Sigmoid colon (tissue), 4 donors: ENCODE results near the gene DLG1.

ENCODE experiments used
- POLR2A ChIP-seq, 2 donors: fragments of 450-650 bp; IDR thresholded peaks; one replicate each; pipeline ENCODE4 v1.6.1; 2016; ENCODE audit warnings: antibody characterized with exemption in 2 of 2, mild to moderate bottlenecking in 2 of 2, moderate library complexity in 2 of 2
- POLR2AphosphoS5 ChIP-seq, 4 donors: sonication (generic); formaldehyde crosslinking; IDR thresholded peaks; one replicate each; pipeline ENCODE4 v1.6.1; 2017; ENCODE audit warnings: antibody characterized with exemption in 4 of 4
- TF ChIP-seq, protein P1 (sequence below), 4 experiments: fragments of 450-650 bp in 3 of 4; fragments of 200-600 bp in 1 of 4; IDR thresholded peaks; one replicate each; pipeline ENCODE4 v1.5.1; 2016 to 2019; ENCODE audit warnings: antibody characterized with exemption in 4 of 4, mild to moderate bottlenecking in 3 of 4, moderate library complexity in 2 of 4

DNA sequence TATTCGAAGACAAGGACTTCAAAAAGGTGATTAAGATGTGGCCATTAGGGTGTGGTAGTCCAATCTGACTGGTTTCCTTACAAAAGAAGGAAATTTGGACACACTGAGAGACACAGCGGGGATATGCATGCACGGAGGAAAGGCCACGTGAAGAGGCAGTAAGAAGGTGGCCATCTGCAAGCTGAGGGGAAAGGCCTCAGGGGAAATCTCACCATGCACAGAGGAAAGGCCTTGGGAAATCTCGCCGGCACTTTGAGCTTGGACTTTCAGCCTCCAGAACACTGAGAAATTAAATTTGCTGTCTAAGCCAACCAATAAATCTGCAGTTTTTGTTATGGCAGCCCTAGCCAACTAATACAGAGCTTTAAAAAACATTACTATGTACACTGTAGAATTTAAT is 78.8 kb downstream of the DLG1 start:
- TF ChIP-seq POLR2A (IDR thresholded peaks at IDR 0.05), result no peak
- TF ChIP-seq, protein P1, sequence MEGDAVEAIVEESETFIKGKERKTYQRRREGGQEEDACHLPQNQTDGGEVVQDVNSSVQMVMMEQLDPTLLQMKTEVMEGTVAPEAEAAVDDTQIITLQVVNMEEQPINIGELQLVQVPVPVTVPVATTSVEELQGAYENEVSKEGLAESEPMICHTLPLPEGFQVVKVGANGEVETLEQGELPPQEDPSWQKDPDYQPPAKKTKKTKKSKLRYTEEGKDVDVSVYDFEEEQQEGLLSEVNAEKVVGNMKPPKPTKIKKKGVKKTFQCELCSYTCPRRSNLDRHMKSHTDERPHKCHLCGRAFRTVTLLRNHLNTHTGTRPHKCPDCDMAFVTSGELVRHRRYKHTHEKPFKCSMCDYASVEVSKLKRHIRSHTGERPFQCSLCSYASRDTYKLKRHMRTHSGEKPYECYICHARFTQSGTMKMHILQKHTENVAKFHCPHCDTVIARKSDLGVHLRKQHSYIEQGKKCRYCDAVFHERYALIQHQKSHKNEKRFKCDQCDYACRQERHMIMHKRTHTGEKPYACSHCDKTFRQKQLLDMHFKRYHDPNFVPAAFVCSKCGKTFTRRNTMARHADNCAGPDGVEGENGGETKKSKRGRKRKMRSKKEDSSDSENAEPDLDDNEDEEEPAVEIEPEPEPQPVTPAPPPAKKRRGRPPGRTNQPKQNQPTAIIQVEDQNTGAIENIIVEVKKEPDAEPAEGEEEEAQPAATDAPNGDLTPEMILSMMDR (IDR thresholded peaks at IDR 0.05), result no peak
- TF ChIP-seq POLR2AphosphoS5 (IDR thresholded peaks at IDR 0.05), result no peak
